Ishikawa (cell line): ENCODE results near the gene USP22.

Source experiments
- CEBPB ChIP-seq: IDR thresholded peaks from 2 replicates; pipeline ENCODE4 v1.6.1; 2012
- CREB1 ChIP-seq: IDR thresholded peaks from 2 replicates; pipeline ENCODE4 v1.6.1; 2012; ENCODE audit warnings: low read depth
- FOXM1 ChIP-seq: IDR thresholded peaks from 2 replicates; pipeline ENCODE4 v1.6.1; 2012; ENCODE audit warnings: low read depth, borderline replicate concordance
- TAF1 ChIP-seq: IDR thresholded peaks from 2 replicates; pipeline ENCODE4 v1.6.1; 2012; ENCODE audit warnings: low read depth, mild to moderate bottlenecking
- YY1 ChIP-seq: IDR thresholded peaks from 2 replicates; pipeline ENCODE4 v1.6.1; 2012; ENCODE audit warnings: low read depth

GRCh38 chr17:21046216-21046615 is 3.4 kb upstream of the USP22 start:
- TF ChIP-seq TAF1 (no peak), FOXM1 (no peak), YY1 (no peak), CEBPB (no peak), CREB1 (no peak)
